ENCODE results near the gene CYSTM1. TPM values are rescaled to one million over a fixed set of nuclear protein-coding genes. Genes with fewer than 3 reads are reported as not detected.

The CYSTM1 gene
- total and polyA plus RNA-seq, 2 donors (not counting 1 experiment from before 2014, with no cell fraction given): 6.2 to 17.0 TPM

- Histone ChIP-seq H3K4me3 (ENCODE audit: control extremely low read depth in 1 of 5, extremely low read depth in 1 of 5, insufficient read depth in 1 of 5, low read depth in 2 of 5, low read length in 4 of 5) (no peak overlapping the region), H2AFZ (ENCODE audit: insufficient read depth, low read depth, low read length, poor library complexity, severe bottlenecking) (no peak overlapping the region), H3K4me2 (replicated peaks; ENCODE audit: low read depth, low read length, poor library complexity, severe bottlenecking) (no peak overlapping the region), H3K27ac (ENCODE audit: low read length in 2 of 2) (no peak overlapping the region), H3K9ac (ENCODE audit: low read length) (no peak overlapping the region), H4K20me1 (ENCODE audit: control insufficient read depth, insufficient read depth, low read length, poor library complexity, severe bottlenecking) (no peaks in the 10 kb centered on the region), H3K79me2 (ENCODE audit: control insufficient read depth, insufficient read depth, low read length) (no peaks in the 10 kb centered on the region), H3K36me3 (replicated peaks in 1 of 2; ENCODE audit: control extremely low read depth in 1 of 2, control insufficient read depth in 1 of 2, extremely low read depth in 1 of 2, insufficient read depth in 2 of 2, low read length in 1 of 2) (no peaks in the 10 kb centered on the region), H3K9me3 (ENCODE audit: control extremely low read depth in 1 of 3, control insufficient read depth in 2 of 3, insufficient read depth in 1 of 3, low read length in 2 of 3) (no peaks in the 10 kb centered on the region), H3K4me1 (ENCODE audit: control insufficient read depth in 2 of 2, insufficient read depth in 2 of 2, low read length in 2 of 2) (no peaks in the 10 kb centered on the region), H3K27me3 (replicated peaks in 1 of 4; ENCODE audit: control extremely low read depth in 1 of 4, control insufficient read depth in 3 of 4, insufficient read depth in 4 of 4, low read length in 3 of 4) (no peaks in the 10 kb centered on the region)
- DNase-seq (no peak), ATAC-seq (ENCODE audit: low read depth) (no peak)
- intact Hi-C loops (cut with micrococcal nuclease): no loop called here
- Mint-ChIP-seq H3K27me3 (no peaks in the 10 kb centered on the region), H3K9me3 (ENCODE audit: insufficient read depth) (no peaks in the 10 kb centered on the region), H3K4me1 (no peaks in the 10 kb centered on the region), H3K4me3 (no peak overlapping the region), H3K27ac (no peak overlapping the region)
- POLR2A ChIA-PET: no interaction called here
- CTCF ChIA-PET: interaction anchor here (1.4 kb wide), 1 partner anchor 13 kb away, joined by 3 read pairs; no protein-coding TSS in a partner anchor
- TF ChIP-seq EZH2 (IDR thresholded peaks at IDR 0.05; ENCODE audit: borderline replicate concordance, insufficient read depth, low read depth, low read length, poor library complexity, severe bottlenecking): no peak
- TF ChIP-seq CTCF (IDR thresholded peaks at IDR 0.05): no peak
- 100% methylated on average over 7 of the region's 7 CpGs for WGBS (ENCODE audit: insufficient coverage)
Measured at GRCh38 chr5:140228364-140228837, 53.4 kb downstream of the CYSTM1 start.

GRCh38 chr5:140230373-140230772 lies 55.4 kb downstream of the CYSTM1 start:
- no peak for DNase-seq
- POLR2A ChIA-PET: no interaction called here
- Histone ChIP-seq H4K20me1 (ENCODE audit: control insufficient read depth, insufficient read depth, low read length, poor library complexity, severe bottlenecking) (no peaks in the 10 kb centered on the region), H3K9me3 (ENCODE audit: control extremely low read depth in 1 of 3, control insufficient read depth in 2 of 3, insufficient read depth in 1 of 3, low read length in 2 of 3) (no peaks in the 10 kb centered on the region), H3K4me2 (replicated peaks; ENCODE audit: low read depth, low read length, poor library complexity, severe bottlenecking) (no peak overlapping the region), H3K9ac (ENCODE audit: low read length) (no peak overlapping the region), H3K79me2 (ENCODE audit: control insufficient read depth, insufficient read depth, low read length) (no peaks in the 10 kb centered on the region), H3K4me3 (ENCODE audit: control extremely low read depth in 1 of 5, extremely low read depth in 1 of 5, insufficient read depth in 1 of 5, low read depth in 2 of 5, low read length in 4 of 5) (no peak overlapping the region), H3K27ac (ENCODE audit: low read length in 2 of 2) (no peak overlapping the region), H3K4me1 (ENCODE audit: control insufficient read depth in 2 of 2, insufficient read depth in 2 of 2, low read length in 2 of 2) (no peaks in the 10 kb centered on the region), H2AFZ (ENCODE audit: insufficient read depth, low read depth, low read length, poor library complexity, severe bottlenecking) (no peak overlapping the region), H3K36me3 (replicated peaks in 1 of 2; ENCODE audit: control extremely low read depth in 1 of 2, control insufficient read depth in 1 of 2, extremely low read depth in 1 of 2, insufficient read depth in 2 of 2, low read length in 1 of 2) (no peaks in the 10 kb centered on the region), H3K27me3 (replicated peaks in 1 of 4; ENCODE audit: control extremely low read depth in 1 of 4, control insufficient read depth in 3 of 4, insufficient read depth in 4 of 4, low read length in 3 of 4) (no peaks in the 10 kb centered on the region)
- Mint-ChIP-seq H3K27me3 (no peaks in the 10 kb centered on the region), H3K4me1 (no peaks in the 10 kb centered on the region), H3K27ac (no peak overlapping the region), H3K4me3 (no peak overlapping the region), H3K9me3 (ENCODE audit: insufficient read depth) (no peaks in the 10 kb centered on the region)
- 100% methylated on average over 1 of the region's 1 CpG for WGBS (ENCODE audit: insufficient coverage)
- TF ChIP-seq EZH2 (IDR thresholded peaks at IDR 0.05; ENCODE audit: borderline replicate concordance, insufficient read depth, low read depth, low read length, poor library complexity, severe bottlenecking): no peak
- no peak for TF ChIP-seq CTCF (IDR thresholded peaks at IDR 0.05)
- ATAC-seq (ENCODE audit: low read depth): no peak
- CTCF ChIA-PET: no interaction called here
- intact Hi-C loops (cut with micrococcal nuclease): no loop called here

All from B cell (primary cell).